Measurements from ENCODE around the gene PDE1A.

PDE1A gene

DNA sequence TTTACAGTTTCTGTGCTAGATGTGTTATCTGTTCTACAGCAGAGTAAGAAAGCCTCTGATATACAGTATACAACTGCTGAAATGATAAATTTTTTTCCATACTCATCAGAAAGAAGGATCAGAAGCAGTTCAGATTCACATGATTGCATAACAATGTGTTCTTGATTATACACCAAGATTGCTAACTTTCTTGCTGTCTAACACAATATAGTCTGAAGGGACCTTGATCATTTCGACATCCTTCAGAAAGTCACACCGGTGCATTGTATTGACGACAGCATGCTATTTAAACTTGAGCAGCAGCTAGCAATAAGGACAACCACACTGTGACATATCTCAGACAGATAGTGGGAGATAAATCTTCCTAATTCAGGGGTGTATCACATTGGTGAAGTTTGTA lies 127.2 kb downstream of the PDE1A start:
- ChIA-PET POLR2A (no interaction called here), CTCF (interaction anchor here (1.1 to 1.2 kb wide), 2 partner anchors 9 to 353 kb away, joined by 3 read pairs; no protein-coding TSS in a partner anchor)
- no peaks in the 10 kb centered on the region for H3K9me3 ChIP-seq (ENCODE audit: control insufficient read depth, insufficient read depth, low read depth, low read length)
- no peaks in the 10 kb centered on the region for H3K36me3 ChIP-seq (ENCODE audit: control insufficient read depth in 2 of 2, insufficient read depth in 1 of 2, low read length in 2 of 2)
- peaks cover 13% of the 10 kb centered on the region for H3K4me1 ChIP-seq (ENCODE audit: control insufficient read depth, insufficient read depth, low read length)
- TF ChIP-seq ZNF302 (tag by site-specific recombination; IDR thresholded peaks at IDR 0.05; ENCODE audit: low read depth) (no peak), ZFP69B (tag by site-specific recombination; IDR thresholded peaks at IDR 0.05) (no peak), ZNF776 (tag by site-specific recombination; IDR thresholded peaks at IDR 0.05; ENCODE audit: borderline replicate concordance) (no peak), ZNF707 (tag by site-specific recombination; IDR thresholded peaks at IDR 0.05) (no peak), ZNF529 (tag by site-specific recombination; IDR thresholded peaks at IDR 0.05; ENCODE audit: insufficient replicate concordance) (no peak), ZNF670 (tag by site-specific recombination; IDR thresholded peaks at IDR 0.05; ENCODE audit: low read depth) (no peak), ZNF792 (tag by site-specific recombination; IDR thresholded peaks at IDR 0.05) (no peak), SP3 (tag by site-specific recombination; IDR thresholded peaks at IDR 0.05) (no peak), ZNF223 (tag by site-specific recombination; IDR thresholded peaks at IDR 0.05) (no peak), BCL11B (tag by site-specific recombination; IDR thresholded peaks at IDR 0.05; ENCODE audit: low read depth) (no peak)
- TF ChIP-seq, protein P1, sequence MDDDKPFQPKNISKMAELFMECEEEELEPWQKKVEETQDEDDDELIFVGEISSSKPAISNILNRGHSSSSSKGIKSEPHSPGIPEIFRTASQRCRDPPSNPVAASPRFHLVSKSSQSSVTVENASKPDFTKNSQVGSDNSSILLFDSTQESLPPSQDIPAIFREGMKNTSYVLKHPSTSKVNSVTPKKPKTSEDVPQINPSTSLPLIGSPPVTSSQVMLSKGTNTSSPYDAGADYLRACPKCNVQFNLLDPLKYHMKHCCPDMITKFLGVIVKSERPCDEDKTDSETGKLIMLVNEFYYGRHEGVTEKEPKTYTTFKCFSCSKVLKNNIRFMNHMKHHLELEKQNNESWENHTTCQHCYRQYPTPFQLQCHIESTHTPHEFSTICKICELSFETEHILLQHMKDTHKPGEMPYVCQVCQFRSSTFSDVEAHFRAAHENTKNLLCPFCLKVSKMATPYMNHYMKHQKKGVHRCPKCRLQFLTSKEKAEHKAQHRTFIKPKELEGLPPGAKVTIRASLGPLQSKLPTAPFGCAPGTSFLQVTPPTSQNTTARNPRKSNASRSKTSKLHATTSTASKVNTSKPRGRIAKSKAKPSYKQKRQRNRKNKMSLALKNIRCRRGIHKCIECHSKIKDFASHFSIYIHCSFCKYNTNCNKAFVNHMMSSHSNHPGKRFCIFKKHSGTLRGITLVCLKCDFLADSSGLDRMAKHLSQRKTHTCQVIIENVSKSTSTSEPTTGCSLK (tag by site-specific recombination; IDR thresholded peaks at IDR 0.05): no peak
- TF ChIP-seq, protein P2, sequence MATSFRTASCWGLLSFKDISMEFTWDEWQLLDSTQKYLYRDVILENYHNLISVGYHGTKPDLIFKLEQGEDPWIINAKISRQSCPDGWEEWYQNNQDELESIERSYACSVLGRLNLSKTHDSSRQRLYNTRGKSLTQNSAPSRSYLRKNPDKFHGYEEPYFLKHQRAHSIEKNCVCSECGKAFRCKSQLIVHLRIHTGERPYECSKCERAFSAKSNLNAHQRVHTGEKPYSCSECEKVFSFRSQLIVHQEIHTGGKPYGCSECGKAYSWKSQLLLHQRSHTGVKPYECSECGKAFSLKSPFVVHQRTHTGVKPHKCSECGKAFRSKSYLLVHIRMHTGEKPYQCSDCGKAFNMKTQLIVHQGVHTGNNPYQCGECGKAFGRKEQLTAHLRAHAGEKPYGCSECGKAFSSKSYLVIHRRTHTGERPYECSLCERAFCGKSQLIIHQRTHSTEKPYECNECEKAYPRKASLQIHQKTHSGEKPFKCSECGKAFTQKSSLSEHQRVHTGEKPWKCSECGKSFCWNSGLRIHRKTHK (tag by site-specific recombination; IDR thresholded peaks at IDR 0.05): no peak
- TF ChIP-seq, protein P3, sequence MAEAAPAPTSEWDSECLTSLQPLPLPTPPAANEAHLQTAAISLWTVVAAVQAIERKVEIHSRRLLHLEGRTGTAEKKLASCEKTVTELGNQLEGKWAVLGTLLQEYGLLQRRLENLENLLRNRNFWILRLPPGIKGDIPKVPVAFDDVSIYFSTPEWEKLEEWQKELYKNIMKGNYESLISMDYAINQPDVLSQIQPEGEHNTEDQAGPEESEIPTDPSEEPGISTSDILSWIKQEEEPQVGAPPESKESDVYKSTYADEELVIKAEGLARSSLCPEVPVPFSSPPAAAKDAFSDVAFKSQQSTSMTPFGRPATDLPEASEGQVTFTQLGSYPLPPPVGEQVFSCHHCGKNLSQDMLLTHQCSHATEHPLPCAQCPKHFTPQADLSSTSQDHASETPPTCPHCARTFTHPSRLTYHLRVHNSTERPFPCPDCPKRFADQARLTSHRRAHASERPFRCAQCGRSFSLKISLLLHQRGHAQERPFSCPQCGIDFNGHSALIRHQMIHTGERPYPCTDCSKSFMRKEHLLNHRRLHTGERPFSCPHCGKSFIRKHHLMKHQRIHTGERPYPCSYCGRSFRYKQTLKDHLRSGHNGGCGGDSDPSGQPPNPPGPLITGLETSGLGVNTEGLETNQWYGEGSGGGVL (tag by site-specific recombination; IDR thresholded peaks at IDR 0.05): no peak
- H3K4me3 ChIP-seq (ENCODE audit: low read depth, low read length): no peak overlapping the region
- no peak overlapping the region for H3K27ac ChIP-seq (ENCODE audit: extremely low read depth, low read depth, low read length)

DNA sequence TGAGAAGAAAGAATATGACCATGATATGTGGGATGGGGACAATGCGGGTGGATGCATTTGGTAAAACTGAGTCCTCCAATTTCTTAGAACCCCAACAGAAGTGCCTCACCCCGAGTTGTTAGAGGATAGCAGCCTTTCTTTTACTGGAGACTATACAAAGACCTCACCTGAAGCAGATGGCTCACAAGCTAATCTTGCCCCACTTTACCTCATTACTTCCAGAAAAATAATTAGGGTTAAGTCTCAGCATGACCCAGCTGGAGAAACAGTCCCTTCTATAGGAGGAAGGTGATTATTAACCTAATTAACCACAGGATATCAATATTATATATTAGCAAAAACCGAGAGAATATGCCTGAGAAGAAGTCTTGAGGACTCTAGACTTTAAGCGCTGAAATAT lies 128.4 kb downstream of the PDE1A start:
- POLR2A ChIA-PET: no interaction called here
- no peaks in the 10 kb centered on the region for H3K9me3 ChIP-seq (ENCODE audit: control insufficient read depth, insufficient read depth, low read depth, low read length)
- CTCF ChIA-PET: interaction anchor here (0.7 to 1.0 kb wide), 3 partner anchors 15 to 799 kb away, joined by 3 read pairs; no protein-coding TSS in a partner anchor

More for the DNA sequence above, 128.4 kb downstream of the PDE1A start:
- no peak overlapping the region for H3K4me3 ChIP-seq (ENCODE audit: low read depth, low read length)
- peaks cover 13% of the 10 kb centered on the region for H3K4me1 ChIP-seq (ENCODE audit: control insufficient read depth, insufficient read depth, low read length)
- TF ChIP-seq ZNF843 (tag by site-specific recombination; IDR thresholded peaks at IDR 0.05): no peak
- TF ChIP-seq ZNF140 (tag by site-specific recombination; IDR thresholded peaks at IDR 0.05): no peak
- TF ChIP-seq, protein P4, sequence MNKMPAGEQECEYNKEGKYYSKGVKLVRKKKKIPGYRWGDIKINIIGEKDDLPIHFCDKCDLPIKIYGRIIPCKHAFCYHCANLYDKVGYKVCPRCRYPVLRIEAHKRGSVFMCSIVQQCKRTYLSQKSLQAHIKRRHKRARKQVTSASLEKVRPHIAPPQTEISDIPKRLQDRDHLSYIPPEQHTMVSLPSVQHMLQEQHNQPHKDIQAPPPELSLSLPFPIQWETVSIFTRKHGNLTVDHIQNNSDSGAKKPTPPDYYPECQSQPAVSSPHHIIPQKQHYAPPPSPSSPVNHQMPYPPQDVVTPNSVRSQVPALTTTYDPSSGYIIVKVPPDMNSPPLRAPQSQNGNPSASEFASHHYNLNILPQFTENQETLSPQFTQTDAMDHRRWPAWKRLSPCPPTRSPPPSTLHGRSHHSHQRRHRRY (tag by site-specific recombination; IDR thresholded peaks at IDR 0.05): no peak
- no peak for TF ChIP-seq ZNF548 (tag by site-specific recombination; IDR thresholded peaks at IDR 0.05)
- TF ChIP-seq ZNF660 (tag by site-specific recombination; IDR thresholded peaks at IDR 0.05): no peak
- TF ChIP-seq ZNF133 (tag by site-specific recombination; IDR thresholded peaks at IDR 0.05): no peak
- TF ChIP-seq, protein P5, sequence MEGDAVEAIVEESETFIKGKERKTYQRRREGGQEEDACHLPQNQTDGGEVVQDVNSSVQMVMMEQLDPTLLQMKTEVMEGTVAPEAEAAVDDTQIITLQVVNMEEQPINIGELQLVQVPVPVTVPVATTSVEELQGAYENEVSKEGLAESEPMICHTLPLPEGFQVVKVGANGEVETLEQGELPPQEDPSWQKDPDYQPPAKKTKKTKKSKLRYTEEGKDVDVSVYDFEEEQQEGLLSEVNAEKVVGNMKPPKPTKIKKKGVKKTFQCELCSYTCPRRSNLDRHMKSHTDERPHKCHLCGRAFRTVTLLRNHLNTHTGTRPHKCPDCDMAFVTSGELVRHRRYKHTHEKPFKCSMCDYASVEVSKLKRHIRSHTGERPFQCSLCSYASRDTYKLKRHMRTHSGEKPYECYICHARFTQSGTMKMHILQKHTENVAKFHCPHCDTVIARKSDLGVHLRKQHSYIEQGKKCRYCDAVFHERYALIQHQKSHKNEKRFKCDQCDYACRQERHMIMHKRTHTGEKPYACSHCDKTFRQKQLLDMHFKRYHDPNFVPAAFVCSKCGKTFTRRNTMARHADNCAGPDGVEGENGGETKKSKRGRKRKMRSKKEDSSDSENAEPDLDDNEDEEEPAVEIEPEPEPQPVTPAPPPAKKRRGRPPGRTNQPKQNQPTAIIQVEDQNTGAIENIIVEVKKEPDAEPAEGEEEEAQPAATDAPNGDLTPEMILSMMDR (tag by site-specific recombination; IDR thresholded peaks at IDR 0.05): no peak
- no peak for TF ChIP-seq ZNF114 (tag by site-specific recombination; IDR thresholded peaks at IDR 0.05)
- TF ChIP-seq ZNF560 (tag by site-specific recombination; IDR thresholded peaks at IDR 0.05; ENCODE audit: borderline replicate concordance): no peak
- TF ChIP-seq, protein P2 (tag by site-specific recombination; IDR thresholded peaks at IDR 0.05): no peak
- TF ChIP-seq ZNF350 (tag by site-specific recombination; IDR thresholded peaks at IDR 0.05): no peak
- TF ChIP-seq ZNF202 (tag by site-specific recombination; IDR thresholded peaks at IDR 0.05; ENCODE audit: borderline replicate concordance): no peak
- TF ChIP-seq ZNF670 (tag by site-specific recombination; IDR thresholded peaks at IDR 0.05; ENCODE audit: low read depth): no peak
- no peak for TF ChIP-seq ZNF248 (tag by site-specific recombination; IDR thresholded peaks at IDR 0.05)
- TF ChIP-seq ZNF211 (tag by site-specific recombination; IDR thresholded peaks at IDR 0.05; ENCODE audit: low read depth): no peak
- no peak for TF ChIP-seq ZNF223 (tag by site-specific recombination; IDR thresholded peaks at IDR 0.05)
- no peak overlapping the region for H3K27ac ChIP-seq (ENCODE audit: extremely low read depth, low read depth, low read length)
- no peaks in the 10 kb centered on the region for H3K36me3 ChIP-seq (ENCODE audit: control insufficient read depth in 2 of 2, insufficient read depth in 1 of 2, low read length in 2 of 2)
